Epithelial cell of esophagus (primary cell): Measurements from ENCODE around the gene TSHZ2.

Experiments used
- DNase-seq: peaks from one replicate; pipeline ENCODE4 v3.0.0; 2010; ENCODE audit warnings: low read depth
- H3K4me3 ChIP-seq: 2 replicates; pipeline ENCODE4 v1.5.1; 2011; ENCODE audit warnings: mild to moderate bottlenecking, low read length, control low read depth
- CTCF ChIP-seq: IDR thresholded peaks from 2 replicates; pipeline ENCODE4 v1.5.1; 2011; ENCODE audit warnings: low read depth, mild to moderate bottlenecking, low read length, control low read depth, inconsistent platforms; ENCODE audit not compliant: insufficient read depth; ENCODE audit errors: missing control alignments

Gene TSHZ2

GRCh38 chr20:53157443-53158408, 185.6 kb downstream of the TSHZ2 start:
- TF ChIP-seq CTCF, result peak; percentile 44
- peak; percentile 51 for DNase-seq

GRCh38 chr20:53159160-53159559, 187.0 kb downstream of the TSHZ2 start:
- no peak for DNase-seq
- TF ChIP-seq CTCF, result no peak
- no peak overlapping the region for H3K4me3 ChIP-seq

More at GRCh38 chr20:53157443-53158408, 185.6 kb downstream of the TSHZ2 start:
- no peak overlapping the region for H3K4me3 ChIP-seq

- TF ChIP-seq CTCF, result no peak
- no peak overlapping the region for H3K4me3 ChIP-seq
- DNase-seq, result no peak
Observed at GRCh38 chr20:53161073-53161472, 188.9 kb downstream of the TSHZ2 start.

- peak; percentile 76 for DNase-seq
- H3K4me3 ChIP-seq, result no peak overlapping the region
- TF ChIP-seq CTCF, result no peak
Observed at GRCh38 chr20:53161473-53161872, 189.3 kb downstream of the TSHZ2 start.

GRCh38 chr20:53162251-53162835, 190.2 kb downstream of the TSHZ2 start:
- peak; percentile 52 for TF ChIP-seq CTCF
- no peak overlapping the region for H3K4me3 ChIP-seq
- DNase-seq, result peak; percentile 83

GRCh38 chr20:53163486-53163885, 191.3 kb downstream of the TSHZ2 start:
- DNase-seq, result peak; percentile 47
- H3K4me3 ChIP-seq, result no peak overlapping the region
- no peak for TF ChIP-seq CTCF
